ENCODE data around the gene PFN3.

GRCh38 chr5:177405805-177406204, 5.3 kb upstream of the PFN3 start:
- TF ChIP-seq CTCF (IDR thresholded peaks at IDR 0.05) (no peak), POLR2A (IDR thresholded peaks at IDR 0.05) (no peak)

Measured in adrenal gland (tissue), 5 donors.